GM18526 (cell line): ENCODE measurements around the gene CAMKV.

Experiments used
- POLR2A ChIP-seq: IDR thresholded peaks from 3 replicates; pipeline ENCODE4 v1.6.1; 2011; ENCODE audit not compliant: insufficient read length; ENCODE audit errors: extremely low read depth

The CAMKV gene

GRCh38 chr3:49900491-49901153, 30.9 kb upstream of the CAMKV start:
- TF ChIP-seq POLR2A = no peak

GRCh38 chr3:49899815-49900214, 30.1 kb upstream of the CAMKV start:
- TF ChIP-seq POLR2A = no peak

- no peak for TF ChIP-seq POLR2A
Observed at GRCh38 chr3:49898991-49899390, 29.3 kb upstream of the CAMKV start.

GRCh38 chr3:49896345-49896744, 26.6 kb upstream of the CAMKV start:
- no peak for TF ChIP-seq POLR2A

- TF ChIP-seq POLR2A = no peak
Observed at GRCh38 chr3:49895791-49896190, 26.1 kb upstream of the CAMKV start.

GRCh38 chr3:49889296-49889695, 19.6 kb upstream of the CAMKV start:
- TF ChIP-seq POLR2A = no peak

GRCh38 chr3:49886922-49887265, 17.2 kb upstream of the CAMKV start:
- TF ChIP-seq POLR2A = no peak

GRCh38 chr3:49883998-49884397, 14.3 kb upstream of the CAMKV start:
- TF ChIP-seq POLR2A = no peak

- no peak for TF ChIP-seq POLR2A
Observed at GRCh38 chr3:49882166-49882565, 12.5 kb upstream of the CAMKV start.

GRCh38 chr3:49880581-49881315, 11.0 kb upstream of the CAMKV start:
- no peak for TF ChIP-seq POLR2A

- no peak for TF ChIP-seq POLR2A
Observed at GRCh38 chr3:49879721-49880120, 10.0 kb upstream of the CAMKV start.

GRCh38 chr3:49878686-49879085, 9.0 kb upstream of the CAMKV start:
- no peak for TF ChIP-seq POLR2A

- no peak for TF ChIP-seq POLR2A
Observed at GRCh38 chr3:49877716-49878115, 8.0 kb upstream of the CAMKV start.

GRCh38 chr3:49876567-49876966, 6.9 kb upstream of the CAMKV start:
- TF ChIP-seq POLR2A = no peak

GRCh38 chr3:49873623-49874022, 3.9 kb upstream of the CAMKV start:
- no peak for TF ChIP-seq POLR2A

GRCh38 chr3:49872801-49873281, 3.1 kb upstream of the CAMKV start:
- TF ChIP-seq POLR2A = no peak
